RWPE2 (cell line): ENCODE results near the gene CBR3.
"Not testable (repeated sequence)": the region's sequence is repeated elsewhere in the genome, so short reads cannot be mapped to it uniquely, and the experiment has no call there.

Source experiments
- ATAC-seq: fragments of 200-7000 bp; cut with Tn5 transposase; 3 replicates; pipeline ENCODE4 v1.9.1; 2021; ENCODE audit warnings: low read depth
- DNase-seq: peaks from one replicate; pipeline ENCODE4 v3.0.0-alpha.2; 2020; ENCODE audit warnings: low spot score
- H3K27ac ChIP-seq: fragments of 450-650 bp; 2 replicates; pipeline ENCODE4 v1.5.1; 2017; ENCODE audit warnings: mild to moderate bottlenecking; ENCODE audit not compliant: poor library complexity, severe bottlenecking
- H3K27me3 ChIP-seq: fragments of 250-450 bp; sonication (Bioruptor Pico); 2 replicates; pipeline ENCODE4 v1.5.1; 2021; ENCODE audit warnings: mild to moderate bottlenecking, moderate library complexity; ENCODE audit not compliant: insufficient read depth, poor library complexity, severe bottlenecking
- H3K36me3 ChIP-seq: fragments of 250-450 bp; sonication (Bioruptor Pico); 2 replicates; pipeline ENCODE4 v1.5.1; 2020; ENCODE audit warnings: low read depth, mild to moderate bottlenecking, moderate library complexity
- H3K4me1 ChIP-seq: fragments of 250-450 bp; sonication (Bioruptor Pico); 2 replicates; pipeline ENCODE4 v1.5.1; 2021; ENCODE audit warnings: mild to moderate bottlenecking, moderate library complexity; ENCODE audit not compliant: insufficient read depth, poor library complexity, severe bottlenecking
- H3K4me3 ChIP-seq: fragments of 250-450 bp; sonication (Bioruptor Pico); 2 replicates; pipeline ENCODE4 v1.5.1; 2021; ENCODE audit warnings: mild to moderate bottlenecking, moderate library complexity; ENCODE audit not compliant: severe bottlenecking
- H3K9me3 ChIP-seq: fragments of 250-450 bp; sonication (Bioruptor Pico); 2 replicates; pipeline ENCODE4 v1.5.1; 2021; ENCODE audit warnings: mild to moderate bottlenecking, moderate library complexity; ENCODE audit not compliant: severe bottlenecking
- TF ChIP-seq, protein P1 (sequence below): fragments of 450-650 bp; IDR thresholded peaks from one replicate; pipeline ENCODE4 v1.5.1; 2017; ENCODE audit warnings: mild to moderate bottlenecking, moderate library complexity; ENCODE audit not compliant: poor library complexity, severe bottlenecking

CBR3 gene

DNA sequence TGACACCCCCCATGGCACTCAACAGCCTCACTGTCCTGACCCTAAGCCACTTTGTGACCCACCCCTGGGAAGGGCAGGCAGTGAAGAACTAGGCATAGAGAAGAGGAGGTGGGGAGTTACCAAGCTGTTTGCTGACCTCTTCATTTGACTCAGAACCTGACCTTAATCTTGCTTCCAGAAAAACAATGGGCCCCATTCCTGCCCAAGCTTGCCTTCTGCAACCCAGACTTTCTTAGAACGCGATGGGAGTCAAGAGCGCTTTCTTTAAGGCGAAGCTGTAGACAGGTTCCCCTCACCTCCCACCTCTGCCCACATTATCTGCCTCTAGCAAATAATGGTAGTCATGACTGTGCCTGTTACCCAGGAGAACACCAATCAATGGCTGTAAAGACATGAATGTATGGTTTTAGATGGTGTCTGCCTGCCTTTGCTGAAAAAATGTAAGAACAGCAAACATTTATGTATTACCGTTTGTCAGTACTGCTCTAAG is 8.2 kb upstream of the CBR3 start:
- Histone ChIP-seq H3K4me1 (peaks cover 12% of the 10 kb centered on the region), H3K4me3 (no peak overlapping the region), H3K27ac (no peak overlapping the region), H3K36me3 (no peaks in the 10 kb centered on the region), H3K27me3 (no peaks in the 10 kb centered on the region), H3K9me3 (no peaks in the 10 kb centered on the region)
- DNase-seq, result no peak
- TF ChIP-seq, protein P1, sequence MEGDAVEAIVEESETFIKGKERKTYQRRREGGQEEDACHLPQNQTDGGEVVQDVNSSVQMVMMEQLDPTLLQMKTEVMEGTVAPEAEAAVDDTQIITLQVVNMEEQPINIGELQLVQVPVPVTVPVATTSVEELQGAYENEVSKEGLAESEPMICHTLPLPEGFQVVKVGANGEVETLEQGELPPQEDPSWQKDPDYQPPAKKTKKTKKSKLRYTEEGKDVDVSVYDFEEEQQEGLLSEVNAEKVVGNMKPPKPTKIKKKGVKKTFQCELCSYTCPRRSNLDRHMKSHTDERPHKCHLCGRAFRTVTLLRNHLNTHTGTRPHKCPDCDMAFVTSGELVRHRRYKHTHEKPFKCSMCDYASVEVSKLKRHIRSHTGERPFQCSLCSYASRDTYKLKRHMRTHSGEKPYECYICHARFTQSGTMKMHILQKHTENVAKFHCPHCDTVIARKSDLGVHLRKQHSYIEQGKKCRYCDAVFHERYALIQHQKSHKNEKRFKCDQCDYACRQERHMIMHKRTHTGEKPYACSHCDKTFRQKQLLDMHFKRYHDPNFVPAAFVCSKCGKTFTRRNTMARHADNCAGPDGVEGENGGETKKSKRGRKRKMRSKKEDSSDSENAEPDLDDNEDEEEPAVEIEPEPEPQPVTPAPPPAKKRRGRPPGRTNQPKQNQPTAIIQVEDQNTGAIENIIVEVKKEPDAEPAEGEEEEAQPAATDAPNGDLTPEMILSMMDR, result no peak
- no peak for ATAC-seq

DNA sequence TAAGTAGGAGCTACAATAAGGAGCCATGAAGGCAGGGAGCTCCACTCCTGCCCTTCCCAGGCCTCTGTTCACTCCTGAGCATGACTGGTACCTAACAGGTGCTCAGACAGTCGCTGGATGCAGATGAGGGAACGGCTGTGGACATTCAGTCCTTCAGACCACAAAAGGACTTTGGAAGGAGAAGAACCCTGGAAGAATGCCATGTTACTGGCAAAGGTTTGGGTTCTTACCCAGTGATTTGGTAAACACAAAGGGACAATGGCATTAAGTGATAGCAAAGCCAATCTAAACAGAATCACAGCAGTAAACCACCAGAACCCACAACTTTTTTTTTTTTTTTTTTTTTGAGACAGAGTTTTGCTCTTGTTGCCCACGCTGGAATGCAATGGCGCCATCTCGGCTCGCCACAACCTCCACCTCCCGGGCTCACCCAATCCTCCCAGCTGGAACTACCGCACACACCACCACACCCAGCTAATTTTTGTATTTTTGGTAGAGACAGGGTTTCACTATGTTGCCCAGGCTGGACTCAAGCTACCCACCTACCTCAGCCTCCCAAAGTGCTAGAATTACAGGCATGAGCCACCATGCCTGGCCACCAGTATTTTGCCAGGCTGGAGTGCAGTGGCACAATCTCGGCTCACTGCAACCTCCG is 7.5 kb upstream of the CBR3 start:
- TF ChIP-seq, protein P1, result no peak
- no peak overlapping the region for H3K27ac ChIP-seq
- no peaks in the 10 kb centered on the region for H3K27me3 ChIP-seq
- H3K36me3 ChIP-seq, result no peaks in the 10 kb centered on the region
- no peaks in the 10 kb centered on the region for H3K9me3 ChIP-seq
- ATAC-seq, result no peak
- DNase-seq, result no peak
- H3K4me3 ChIP-seq, result no peak overlapping the region
- H3K4me1 ChIP-seq, result peaks cover 12% of the 10 kb centered on the region

DNA sequence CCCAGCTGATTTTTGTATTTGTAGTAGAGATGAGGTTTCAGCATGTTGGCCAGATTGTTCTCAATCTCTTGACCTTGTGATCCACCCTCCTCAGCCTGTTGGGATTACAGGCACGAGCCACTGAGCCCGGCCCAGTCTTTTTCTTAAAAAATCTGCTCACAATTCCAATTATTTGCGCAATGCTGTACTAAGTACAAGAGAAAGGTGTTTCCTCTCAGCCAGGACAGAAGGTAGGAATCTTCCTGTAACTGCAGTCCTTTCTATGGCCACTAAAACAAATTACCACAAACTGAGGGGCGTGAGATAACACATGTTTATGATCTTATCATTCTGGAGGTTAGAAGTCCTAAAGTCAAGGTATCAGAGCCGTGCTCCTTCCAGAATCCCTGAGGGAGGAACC is 6.9 kb upstream of the CBR3 start:
- TF ChIP-seq, protein P1, result no peak
- H3K27me3 ChIP-seq, result no peaks in the 10 kb centered on the region
- peaks cover 12% of the 10 kb centered on the region for H3K4me1 ChIP-seq
- DNase-seq, result peak; percentile 3
- no peak overlapping the region for H3K27ac ChIP-seq
- H3K4me3 ChIP-seq, result no peak overlapping the region
- no peaks in the 10 kb centered on the region for H3K9me3 ChIP-seq
- no peaks in the 10 kb centered on the region for H3K36me3 ChIP-seq
- no peak for ATAC-seq

DNA sequence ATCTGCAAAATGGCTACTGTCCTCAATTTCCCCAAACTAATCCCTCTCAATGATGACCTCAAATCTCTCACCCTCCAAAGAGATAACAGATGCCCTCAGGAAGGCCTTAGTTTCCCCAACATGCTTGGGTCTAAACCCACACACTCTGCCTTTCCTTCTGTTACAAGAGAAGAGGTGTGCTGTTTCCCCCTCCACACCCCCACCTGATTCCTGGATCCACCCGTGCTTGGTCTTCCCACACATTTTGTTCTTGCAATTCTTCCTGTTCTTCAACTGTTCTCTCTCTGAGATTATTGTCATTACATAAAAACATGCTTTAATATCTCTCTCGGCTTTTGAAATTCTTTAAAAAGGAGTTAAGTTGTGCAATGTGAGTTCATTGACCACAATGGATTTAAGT is 5.7 kb upstream of the CBR3 start:
- ATAC-seq, result no peak
- Histone ChIP-seq H3K27me3 (no peaks in the 10 kb centered on the region), H3K9me3 (no peaks in the 10 kb centered on the region), H3K27ac (no peak overlapping the region), H3K36me3 (no peaks in the 10 kb centered on the region), H3K4me1 (peaks cover 16% of the 10 kb centered on the region), H3K4me3 (no peak overlapping the region)
- peak; percentile 2 for DNase-seq
- TF ChIP-seq, protein P1, result no peak

DNA sequence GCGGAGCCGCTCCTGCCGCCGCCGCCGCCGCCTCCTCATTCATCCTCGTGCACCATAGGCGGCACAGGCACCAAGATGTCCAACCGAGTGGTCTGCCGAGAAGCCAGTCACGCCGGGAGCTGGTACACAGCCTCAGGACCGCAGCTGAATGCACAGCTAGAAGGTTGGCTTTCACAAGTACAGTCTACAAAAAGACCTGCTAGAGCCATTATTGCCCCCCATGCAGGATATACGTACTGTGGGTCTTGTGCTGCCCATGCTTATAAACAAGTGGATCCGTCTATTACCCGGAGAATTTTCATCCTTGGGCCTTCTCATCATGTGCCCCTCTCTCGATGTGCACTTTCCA is 4.5 kb upstream of the CBR3 start:
- H3K4me3 ChIP-seq, result peak overlapping the region; percentile 27
- ATAC-seq, DNase-seq, H3K36me3 ChIP-seq, H3K9me3 ChIP-seq, H3K27me3 ChIP-seq, H3K27ac ChIP-seq: not testable (repeated sequence)
- peaks cover 19% of the 10 kb centered on the region for H3K4me1 ChIP-seq

DNA sequence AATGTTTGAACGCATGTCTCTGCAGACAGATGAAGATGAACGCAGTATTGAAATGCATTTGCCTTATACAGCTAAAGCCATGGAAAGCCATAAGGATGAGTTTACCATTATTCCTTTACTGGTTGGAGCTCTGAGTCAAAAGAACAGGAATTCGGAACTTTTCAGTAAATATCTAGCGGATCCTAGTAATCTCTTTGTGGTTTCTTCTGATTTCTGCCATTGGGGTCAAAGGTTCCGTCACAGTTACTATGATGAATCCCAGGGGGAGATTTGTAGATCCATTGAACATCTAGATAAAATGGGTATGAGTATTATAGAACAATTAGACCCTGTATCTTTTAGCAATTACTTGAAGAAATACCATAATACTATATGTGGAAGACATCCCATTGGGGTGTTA is 4.0 kb upstream of the CBR3 start:
- H3K36me3 ChIP-seq, H3K9me3 ChIP-seq, DNase-seq, H3K27me3 ChIP-seq, ATAC-seq, H3K4me3 ChIP-seq, H3K27ac ChIP-seq: not testable (repeated sequence)
- H3K4me1 ChIP-seq, result peaks cover 18% of the 10 kb centered on the region
